Neuronal stem cell (in vitro differentiated cells): ENCODE data around the gene SERPINA5.

ENCODE experiments used
- DNase-seq: peaks from one replicate; pipeline ENCODE4 v3.0.0-alpha.2; 2013; ENCODE audit warnings: low spot score
- H2AFZ ChIP-seq: one replicate; pipeline ENCODE4 v1.6.1; 2013; ENCODE audit warnings: mild to moderate bottlenecking, low read length, inconsistent platforms
- H2AK5ac ChIP-seq: 2 replicates; pipeline ENCODE4 v1.6.1; 2013; ENCODE audit warnings: low read depth, mild to moderate bottlenecking, inconsistent platforms, low read length, moderate library complexity, mixed read lengths
- H2BK120ac ChIP-seq: 2 replicates; pipeline ENCODE4 v1.6.1; 2013; ENCODE audit warnings: low read depth, mild to moderate bottlenecking, inconsistent platforms, low read length, moderate library complexity, mixed read lengths
- H2BK12ac ChIP-seq: one replicate; pipeline ENCODE4 v1.6.1; 2013; ENCODE audit warnings: low read length, inconsistent platforms
- H2BK15ac ChIP-seq: 2 replicates; pipeline ENCODE4 v1.6.1; 2013; ENCODE audit warnings: mild to moderate bottlenecking, low read length, inconsistent platforms, mixed read lengths
- H2BK5ac ChIP-seq: one replicate; pipeline ENCODE4 v1.6.1; 2013; ENCODE audit warnings: inconsistent platforms, mild to moderate bottlenecking, low read length, moderate library complexity
- H3K14ac ChIP-seq: one replicate; pipeline ENCODE4 v1.6.1; 2013; ENCODE audit warnings: low read length, inconsistent platforms
- H3K18ac ChIP-seq: 2 replicates; pipeline ENCODE4 v1.6.1; 2013; ENCODE audit warnings: low read length, inconsistent platforms
- H3K23ac ChIP-seq: 2 replicates; pipeline ENCODE4 v1.6.1; 2013; ENCODE audit warnings: low read depth, mild to moderate bottlenecking, mixed read lengths, low read length, inconsistent platforms; ENCODE audit not compliant: poor library complexity
- H3K27ac ChIP-seq: replicated peaks from 3 replicates; pipeline ENCODE4 v1.5.1; 2013; ENCODE audit warnings: low read length, inconsistent platforms
- H3K27me3 ChIP-seq, 3 experiments: 2 replicates each; pipeline ENCODE4 v1.6.1; 2013; ENCODE audit warnings: low read length in 3 of 3, mild to moderate bottlenecking in 2 of 3, inconsistent platforms in 1 of 3, low read depth in 1 of 3, mixed read lengths in 1 of 3, moderate library complexity in 1 of 3; ENCODE audit not compliant: control insufficient read depth in 3 of 3, insufficient read depth in 3 of 3
- H3K36me3 ChIP-seq, 2 donors: replicated peaks in 1 of 2; 2 replicates each; pipeline ENCODE4 v1.6.1; 2013; ENCODE audit warnings: low read length in 2 of 2; ENCODE audit not compliant: control insufficient read depth in 2 of 2, insufficient read depth in 2 of 2
- H3K4ac ChIP-seq: 2 replicates; pipeline ENCODE4 v1.6.1; 2013; ENCODE audit warnings: inconsistent platforms, mild to moderate bottlenecking, low read length, moderate library complexity
- H3K4me1 ChIP-seq, 2 donors: 1 replicate in 1 of 2; 2 replicates in 1 of 2; pipeline ENCODE4 v1.6.1; 2013; ENCODE audit warnings: low read length in 2 of 2, low read depth in 1 of 2; ENCODE audit not compliant: control insufficient read depth in 2 of 2, insufficient read depth in 1 of 2
- H3K4me2 ChIP-seq: one replicate; pipeline ENCODE4 v1.6.1; 2013; ENCODE audit warnings: mild to moderate bottlenecking, low read length, inconsistent platforms; ENCODE audit not compliant: insufficient read depth, poor library complexity, severe bottlenecking
- H3K4me3 ChIP-seq, 2 donors: 2 replicates each; pipeline ENCODE4 v1.5.1; 2013; ENCODE audit warnings: low read length in 2 of 2, mild to moderate bottlenecking in 2 of 2, inconsistent platforms in 1 of 2, moderate library complexity in 1 of 2
- H3K79me1 ChIP-seq: one replicate; pipeline ENCODE4 v1.6.1; 2013; ENCODE audit warnings: low read depth, mild to moderate bottlenecking, inconsistent platforms, low read length, moderate library complexity
- H3K9ac ChIP-seq: one replicate; pipeline ENCODE4 v1.6.1; 2013; ENCODE audit warnings: mild to moderate bottlenecking, low read depth, low read length, inconsistent platforms; ENCODE audit not compliant: poor library complexity
- H3K9me3 ChIP-seq, 2 donors: replicated peaks in 1 of 2; 2 replicates each; pipeline versions ENCODE3 to v1.6.1; 2013; ENCODE audit warnings: low read length in 2 of 2, mild to moderate bottlenecking in 2 of 2, inconsistent platforms in 1 of 2, low read depth in 1 of 2, mixed read lengths in 1 of 2, moderate library complexity in 1 of 2; ENCODE audit not compliant: control insufficient read depth in 2 of 2, insufficient read depth in 1 of 2
- H4K8ac ChIP-seq: one replicate; pipeline ENCODE4 v1.6.1; 2013; ENCODE audit warnings: low read depth, mild to moderate bottlenecking, inconsistent platforms, low read length, moderate library complexity
- H4K91ac ChIP-seq: one replicate; pipeline ENCODE4 v1.6.1; 2013; ENCODE audit warnings: low read length, low read depth, mild to moderate bottlenecking, inconsistent platforms; ENCODE audit not compliant: poor library complexity
- WGBS, 2 donors: extraction: QIAGEN DNeasy Blood & Tissue Kit; methylation state at CpG; one replicate each; pipeline ENCODE4 v1.1.7; 2013; ENCODE audit warnings: missing lambda C conversion rate in 2 of 2, mixed read lengths in 1 of 2; ENCODE audit not compliant: insufficient read length in 2 of 2, insufficient replicate concordance in 1 of 2; ENCODE audit errors: extremely low coverage in 2 of 2; 5-methylcytosine and 5-hydroxymethylcytosine counted together

Gene SERPINA5

DNA sequence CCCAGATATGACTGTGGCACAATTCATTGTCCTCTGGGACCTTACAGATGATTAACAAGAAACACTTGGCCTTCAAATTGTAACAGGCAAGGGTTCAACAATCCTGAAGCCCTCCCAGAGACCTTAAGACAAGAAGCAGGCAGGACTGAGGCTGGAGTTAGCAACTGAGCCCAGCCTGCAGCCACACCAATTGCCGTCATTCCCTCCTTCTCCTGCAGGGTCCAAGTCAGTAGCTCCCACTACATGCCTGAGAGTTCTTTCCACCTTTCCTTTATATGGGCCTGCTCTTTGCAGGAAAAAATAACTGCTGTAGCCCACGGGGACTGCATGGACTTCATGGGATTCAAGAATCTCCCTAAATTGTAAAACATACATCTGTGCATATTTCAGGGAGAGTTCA, 22.4 kb upstream of the SERPINA5 start:
- H3K4me1 ChIP-seq: no peaks in the 10 kb centered on the region
- no peak overlapping the region for H4K91ac ChIP-seq
- H2AFZ ChIP-seq: no peak overlapping the region
- H3K36me3 ChIP-seq: no peaks in the 10 kb centered on the region
- peaks cover 2% of the 10 kb centered on the region for H3K79me1 ChIP-seq
- no peak overlapping the region for H2BK120ac ChIP-seq
- no peak overlapping the region for H3K9ac ChIP-seq
- no peaks in the 10 kb centered on the region for H3K9me3 ChIP-seq
- H3K18ac ChIP-seq: no peak overlapping the region
- H3K14ac ChIP-seq: no peak overlapping the region
- H2BK5ac ChIP-seq: no peak overlapping the region
- H2AK5ac ChIP-seq: no peak overlapping the region
- H3K27me3 ChIP-seq: no peaks in the 10 kb centered on the region
- no peak overlapping the region for H3K4me3 ChIP-seq
- H3K27ac ChIP-seq: no peak overlapping the region
- no peak for DNase-seq
- no peak overlapping the region for H3K23ac ChIP-seq
- no CpG with 5 or more reads among the region's 2 CpGs for WGBS, 2 donors
- no peak overlapping the region for H4K8ac ChIP-seq
- no peak overlapping the region for H2BK12ac ChIP-seq
- no peak overlapping the region for H3K4ac ChIP-seq
- H3K4me2 ChIP-seq: no peak overlapping the region
- H2BK15ac ChIP-seq: no peak overlapping the region

DNA sequence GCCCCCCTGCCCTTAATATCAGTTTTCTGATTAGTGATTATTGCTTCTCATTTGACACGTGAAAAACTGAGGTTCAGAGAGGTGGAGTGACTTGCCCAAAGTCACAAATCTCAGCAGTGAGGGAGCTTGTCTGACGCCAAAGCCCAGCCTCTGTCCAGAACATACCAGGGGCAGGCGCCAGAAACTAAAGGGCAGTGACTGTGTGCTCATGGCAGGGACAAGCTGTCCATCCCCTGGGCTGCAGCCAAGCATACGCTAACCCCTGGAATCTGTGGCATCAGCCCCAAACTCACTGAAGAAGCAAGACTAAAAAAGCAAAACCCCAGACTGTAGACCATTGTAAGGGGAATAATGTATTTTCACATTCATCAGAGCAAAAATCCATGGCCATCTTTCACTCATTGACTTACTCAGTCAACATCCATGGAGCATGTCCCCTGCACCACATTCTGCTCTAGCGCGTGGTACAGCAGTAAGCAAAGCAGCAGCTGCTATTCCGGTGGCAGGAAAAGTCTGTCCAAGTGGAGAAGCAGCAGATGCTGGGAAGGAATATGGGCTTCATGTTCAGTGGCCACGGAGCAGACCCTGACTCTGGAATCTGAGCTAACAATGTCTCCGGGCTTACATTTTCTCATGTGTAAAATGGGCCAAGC, 21.5 kb upstream of the SERPINA5 start:
- Histone ChIP-seq H3K14ac (no peak overlapping the region), H3K4me2 (no peak overlapping the region), H2BK5ac (no peak overlapping the region), H3K9me3 (no peaks in the 10 kb centered on the region), H3K23ac (no peak overlapping the region), H3K4me3 (no peak overlapping the region), H4K8ac (no peak overlapping the region), H2AFZ (no peak overlapping the region), H3K36me3 (no peaks in the 10 kb centered on the region), H3K27me3 (no peaks in the 10 kb centered on the region), H3K18ac (no peak overlapping the region), H3K9ac (peak overlapping the region; percentile 24), H2AK5ac (no peak overlapping the region), H4K91ac (no peak overlapping the region), H3K79me1 (peaks cover 2% of the 10 kb centered on the region), H3K4ac (no peak overlapping the region), H2BK12ac (no peak overlapping the region), H2BK120ac (no peak overlapping the region), H3K4me1 (no peaks in the 10 kb centered on the region), H2BK15ac (no peak overlapping the region), H3K27ac (no peak overlapping the region)
- no CpG with 5 or more reads among the region's 9 CpGs for WGBS, 2 donors
- no peak for DNase-seq

DNA sequence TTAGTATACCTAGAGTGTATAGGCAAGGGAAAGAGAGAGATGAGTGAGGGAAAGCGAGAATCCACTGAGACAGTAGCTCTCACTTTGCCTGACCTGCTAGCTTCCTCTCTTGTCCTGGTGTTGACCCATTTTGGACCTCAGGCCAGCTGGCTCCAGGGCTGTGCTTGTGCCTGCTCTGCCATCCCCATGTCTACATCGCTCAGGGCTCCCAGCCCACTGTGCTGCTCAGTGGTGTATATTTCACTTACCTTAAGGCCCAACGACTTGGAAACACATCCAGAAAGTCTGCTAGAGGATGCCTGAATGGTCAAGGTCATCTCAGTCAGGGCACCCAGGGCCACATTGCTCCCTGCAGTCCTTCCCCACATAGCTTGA, 20.9 kb upstream of the SERPINA5 start:
- Histone ChIP-seq H2BK5ac (no peak overlapping the region), H3K14ac (no peak overlapping the region), H2AFZ (no peak overlapping the region), H3K79me1 (peaks cover 2% of the 10 kb centered on the region), H3K4me3 (no peak overlapping the region), H3K9ac (peak overlapping the region; percentile 39), H3K18ac (no peak overlapping the region), H3K27me3 (no peaks in the 10 kb centered on the region), H2BK12ac (no peak overlapping the region), H4K91ac (no peak overlapping the region), H3K9me3 (no peaks in the 10 kb centered on the region), H3K4ac (no peak overlapping the region), H3K4me2 (no peak overlapping the region), H3K36me3 (no peaks in the 10 kb centered on the region), H2AK5ac (no peak overlapping the region), H2BK120ac (no peak overlapping the region), H4K8ac (no peak overlapping the region), H2BK15ac (no peak overlapping the region), H3K23ac (no peak overlapping the region), H3K4me1 (no peaks in the 10 kb centered on the region), H3K27ac (no peak overlapping the region)
- DNase-seq: no peak
- WGBS, 2 donors: no CpG with 5 or more reads among the region's 3 CpGs

DNA sequence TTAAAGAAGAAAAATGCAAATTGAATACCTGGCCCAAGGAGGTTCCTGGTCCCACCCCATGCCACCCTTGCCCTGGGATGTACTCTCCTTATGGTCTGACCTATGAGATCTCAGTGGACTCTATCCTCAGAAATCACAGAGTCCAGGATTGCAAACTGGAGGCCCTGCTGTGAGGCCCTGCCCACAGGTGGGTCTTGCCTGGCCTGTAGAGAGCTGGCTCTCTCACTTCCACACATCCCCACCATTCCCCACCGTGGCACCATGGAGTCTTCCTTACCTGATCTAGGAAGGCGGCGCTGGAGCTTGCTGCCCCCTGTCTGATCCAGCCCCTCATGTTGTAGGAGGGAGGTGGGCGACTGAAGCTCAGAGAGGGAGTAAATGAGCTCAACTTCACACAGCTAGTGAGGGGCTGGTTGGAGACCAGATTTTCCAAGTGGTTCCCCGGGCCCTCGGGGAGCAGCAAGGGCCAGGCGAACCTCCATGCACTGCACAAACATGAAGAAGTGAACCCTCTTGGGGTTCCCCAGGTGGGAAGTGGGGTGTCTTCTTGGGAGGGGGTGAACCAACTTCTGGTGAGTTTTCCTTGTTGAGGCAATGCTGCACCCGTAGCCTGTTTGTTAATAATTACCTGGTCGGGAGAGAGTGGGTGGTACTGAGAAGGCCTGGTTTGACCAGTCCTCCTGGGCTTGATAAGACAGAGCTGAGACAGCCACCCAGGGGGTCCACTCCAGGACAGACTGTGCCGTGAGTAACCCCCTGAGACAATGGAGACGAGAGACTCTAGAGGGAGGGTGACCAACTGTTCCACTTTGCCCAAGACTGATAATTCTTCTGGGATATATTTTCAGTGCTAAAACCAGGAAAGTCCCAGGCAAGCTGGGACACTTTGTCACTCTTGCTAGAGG, 20.2 kb upstream of the SERPINA5 start, which contains the start of gene SERPINA4:
TSS of gene SERPINA4 (plus strand) at position 692 of the 905 bp plus-strand sequence. CDS start 2,041 bp downstream, outside the sequence.
- no peak within 1 kb of the TSS for H3K14ac ChIP-seq
- no peak within 1 kb of the TSS for H2BK12ac ChIP-seq
- no peaks in the 10 kb centered on the region for H3K4me1 ChIP-seq
- peaks cover 2% of the 10 kb centered on the region for H3K79me1 ChIP-seq
- no peak within 1 kb of the TSS for H3K4ac ChIP-seq
- H2AK5ac ChIP-seq: peak within 1 kb of the TSS; percentile 36
- H3K9me3 ChIP-seq: no peaks in the 10 kb centered on the region
- H3K9ac ChIP-seq: peak within 1 kb of the TSS; percentile 39
- no peak within 1 kb of the TSS for H2BK5ac ChIP-seq
- no peak within 1 kb of the TSS for H3K18ac ChIP-seq
- no peak within 1 kb of the TSS for H3K27ac ChIP-seq
- H2BK15ac ChIP-seq: no peak within 1 kb of the TSS
- H4K91ac ChIP-seq: no peak within 1 kb of the TSS
- H3K36me3 ChIP-seq: no peaks in the 10 kb centered on the region
- H4K8ac ChIP-seq: no peak within 1 kb of the TSS
- no CpG with 5 or more reads among the region's 11 CpGs for WGBS, 2 donors
- DNase-seq: no peak
- no peak within 1 kb of the TSS for H3K4me2 ChIP-seq
- no peak within 1 kb of the TSS for H3K4me3 ChIP-seq
- H2AFZ ChIP-seq: no peak within 1 kb of the TSS
- no peaks in the 10 kb centered on the region for H3K27me3 ChIP-seq
- no peak within 1 kb of the TSS for H3K23ac ChIP-seq
- no peak within 1 kb of the TSS for H2BK120ac ChIP-seq
